A549 treated with Mapracorat at 1 μM for 4 hours (cell line): Measurements from ENCODE around the gene SOX15. TPM values are rescaled to one million over a fixed set of nuclear protein-coding genes. Genes with fewer than 3 reads are reported as not detected.

Source experiments
- total RNA-seq: library from RNA; stranded (reverse); fragments of 200-300 nt; extraction: Qiagen RNA extraction; gene quantifications from 5 replicates; pipeline ENCODE4 v1.2.3, GENCODE V29; 2022

Gene SOX15
- total RNA-seq: 0.16 to 0.52 TPM (median 0.34 TPM) in 5 replicates

GRCh38 chr17:7589891-7590691, at the start of gene SOX15:
Gene SOX15, minus strand, starts transcription at chr17:7590094. Its CDS starts 418 bp downstream, at chr17:7589676.

GRCh38 chr17:7629939-7630571, 40.2 kb upstream of the SOX15 start, which contains the start of gene SHBG:
Gene SHBG, plus strand, starts transcription at chr17:7630135. Its CDS starts 38 bp downstream, at chr17:7630173.

GRCh38 chr17:7627250-7628121, 37.6 kb upstream of the SOX15 start, which contains the start of gene SAT2:
Gene SAT2, minus strand, starts transcription at chr17:7627821. Its CDS starts 186 bp downstream, at chr17:7627635.

GRCh38 chr17:7614425-7615264, 24.8 kb upstream of the SOX15 start, which contains the start of gene FXR2:
Gene FXR2, minus strand, starts transcription at chr17:7614897. Its CDS starts 365 bp downstream, at chr17:7614532.

GRCh38 chr17:7583253-7584109, 6.4 kb downstream of the SOX15 start, which contains the start of gene MPDU1:
Gene MPDU1, plus strand, starts transcription at chr17:7583852. Its CDS starts 11 bp downstream, at chr17:7583863.

GRCh38 chr17:7579001-7579833, 10.7 kb downstream of the SOX15 start, which contains the start of gene CD68:
Gene CD68, plus strand, starts transcription at chr17:7579638. Its CDS starts 40 bp downstream, at chr17:7579678.

GRCh38 chr17:7561589-7562207, 28.2 kb downstream of the SOX15 start, which contains the start of gene SENP3:
Gene SENP3, plus strand, starts transcription at chr17:7561919. Its CDS starts 1,158 bp downstream, at chr17:7563077.

GRCh38 chr17:7558544-7559319, 31.2 kb downstream of the SOX15 start, which contains the start of gene TNFSF13:
Gene TNFSF13, plus strand, starts transcription at chr17:7558750. Its CDS starts 290 bp downstream, at chr17:7559040.

GRCh38 chr17:7548585-7549400, 41.1 kb downstream of the SOX15 start, which contains the start of gene TNFSF12:
Gene TNFSF12, plus strand, starts transcription at chr17:7549058. Its CDS starts 96 bp downstream, at chr17:7549154.

Other genes starting within 250 kb of the SOX15 start
- 11.0 to 13.1 TPM (median 11.3 TPM) in 5 replicates for gene KCTD11, start 237.9 kb downstream of the SOX15 start, total RNA-seq
- not detected in 5 replicates for gene TMEM95, start 234.9 kb downstream of the SOX15 start, total RNA-seq
- gene TNK1, start 209.0 kb downstream of the SOX15 start, total RNA-seq: 1.2 to 1.8 TPM (median 1.4 TPM) in 5 replicates
- gene PLSCR3, start 195.6 kb downstream of the SOX15 start, total RNA-seq: 37.1 to 48.8 TPM (median 43.3 TPM) in 5 replicates
- 203 to 237 TPM (median 220 TPM) in 5 replicates for gene TMEM256, start 186.0 kb downstream of the SOX15 start, total RNA-seq
- 12.6 to 19.8 TPM (median 16.8 TPM) in 5 replicates for gene NLGN2, start 182.2 kb downstream of the SOX15 start, total RNA-seq
- not detected in 5 replicates for gene SPEM1, start 169.8 kb downstream of the SOX15 start, total RNA-seq
- gene SPEM2, start 164.5 kb downstream of the SOX15 start, total RNA-seq: not detected in 5 replicates
- not detected in 5 replicates for gene SPEM3, start 161.2 kb downstream of the SOX15 start, total RNA-seq
- gene TMEM102, start 154.7 kb downstream of the SOX15 start, total RNA-seq: 9.8 to 13.6 TPM (median 12.4 TPM) in 5 replicates
- gene FGF11, start 150.6 kb downstream of the SOX15 start, total RNA-seq: 0.82 to 1.3 TPM (median 0.82 TPM) in 5 replicates
- gene CHRNB1, start 145.0 kb downstream of the SOX15 start, total RNA-seq: 8.2 to 10.6 TPM (median 8.6 TPM) in 5 replicates
- gene ZBTB4, start 110.5 kb downstream of the SOX15 start, total RNA-seq: 20.5 to 25.6 TPM (median 24.4 TPM) in 5 replicates
- gene SLC35G6, start 108.6 kb downstream of the SOX15 start, total RNA-seq: 0.07 TPM in 1 of 5 replicates, not detected in the others
- gene POLR2A, start 105.7 kb downstream of the SOX15 start, total RNA-seq: 56.9 to 82.2 TPM (median 79.5 TPM) in 5 replicates
- gene TNFSF12, start 41.0 kb downstream of the SOX15 start, total RNA-seq: 10.0 to 13.5 TPM (median 10.9 TPM) in 5 replicates
- 0.70 to 1.2 TPM (median 1.0 TPM) in 5 replicates for gene TNFSF13, start 31.3 kb downstream of the SOX15 start, total RNA-seq
- 92.9 to 104 TPM (median 96.8 TPM) in 5 replicates for gene SENP3, start 28.2 kb downstream of the SOX15 start, total RNA-seq
- 26.4 to 36.3 TPM (median 34.8 TPM) in 5 replicates for gene CD68, start 10.5 kb downstream of the SOX15 start, total RNA-seq
- gene MPDU1, start 6.2 kb downstream of the SOX15 start, total RNA-seq: 114 to 148 TPM (median 118 TPM) in 5 replicates
- 51.9 to 59.1 TPM (median 57.7 TPM) in 5 replicates for gene FXR2, start 24.8 kb upstream of the SOX15 start, total RNA-seq
- 64.6 to 86.2 TPM (median 81.5 TPM) in 5 replicates for gene SAT2, start 37.7 kb upstream of the SOX15 start, total RNA-seq
- 0.31 to 0.69 TPM (median 0.67 TPM) in 5 replicates for gene SHBG, start 40.0 kb upstream of the SOX15 start, total RNA-seq
- gene ATP1B2, start 60.8 kb upstream of the SOX15 start, total RNA-seq: 0.08 to 0.45 TPM (median 0.10 TPM) in 5 replicates
- gene TP53, start 97.4 kb upstream of the SOX15 start, total RNA-seq: 41.5 to 46.5 TPM (median 42.4 TPM) in 5 replicates
- gene WRAP53, start 98.4 kb upstream of the SOX15 start, total RNA-seq: 32.1 to 42.0 TPM (median 40.9 TPM) in 5 replicates
- gene EFNB3, start 115.1 kb upstream of the SOX15 start, total RNA-seq: 1.1 to 1.3 TPM (median 1.2 TPM) in 5 replicates
- gene DNAH2, start 127.7 kb upstream of the SOX15 start, total RNA-seq: 0.01 to 0.02 TPM (median 0.01 TPM) in 4 of 5 replicates, not detected in the other
- 12.6 to 18.3 TPM (median 15.3 TPM) in 5 replicates for gene KDM6B, start 244.1 kb upstream of the SOX15 start, total RNA-seq